GM21367 (cell line): ENCODE measurements around the gene GSPT1.
A peak's percentile ranks its signal among the peaks of the same experiment; 100 is the strongest.
"Not testable (repeated sequence)": the region's sequence is repeated elsewhere in the genome, so short reads cannot be mapped to it uniquely, and the experiment has no call there.

ENCODE experiments used
- ATAC-seq: cut with Tn5 transposase; IDR thresholded peaks from one replicate; pipeline ENCODE4 v1.9.1; 2021; ENCODE audit not compliant: unreplicated experiment

Gene GSPT1

GRCh38 chr16:11862489-11862888 is 53.3 kb downstream of the GSPT1 start:
- no peak for ATAC-seq

- ATAC-seq, result no peak
Measured at GRCh38 chr16:11857161-11857560, 58.6 kb downstream of the GSPT1 start.

GRCh38 chr16:11852092-11852809 is 63.5 kb downstream of the GSPT1 start:
- no peak for ATAC-seq

- ATAC-seq, result peak; percentile 58
Measured at GRCh38 chr16:11851294-11852091, 64.3 kb downstream of the GSPT1 start, which contains the start of gene RSL1D1. RSL1D1 (minus strand) TSS chr16:11851542; CDS start chr16:11851512, 30 bp downstream.

GRCh38 chr16:11848842-11849241 is 66.9 kb downstream of the GSPT1 start:
- no peak for ATAC-seq

GRCh38 chr16:11844499-11844898 is 71.3 kb downstream of the GSPT1 start:
- ATAC-seq, result no peak

- ATAC-seq, result no peak
Measured at GRCh38 chr16:11843861-11844260, 71.9 kb downstream of the GSPT1 start.

GRCh38 chr16:11843206-11843605 is 72.5 kb downstream of the GSPT1 start:
- no peak for ATAC-seq

- ATAC-seq, result no peak
Measured at GRCh38 chr16:11841026-11841425, 74.7 kb downstream of the GSPT1 start.

GRCh38 chr16:11836650-11837244 is 79.0 kb downstream of the GSPT1 start:
- no peak for ATAC-seq

- ATAC-seq, result no peak
Measured at GRCh38 chr16:11835891-11836649, 79.7 kb downstream of the GSPT1 start.

GRCh38 chr16:11835309-11835708 is 80.4 kb downstream of the GSPT1 start:
- no peak for ATAC-seq

GRCh38 chr16:11833951-11834695 is 81.6 kb downstream of the GSPT1 start:
- ATAC-seq, result no peak

- no peak for ATAC-seq
Measured at GRCh38 chr16:11828696-11829095, 87.1 kb downstream of the GSPT1 start.

GRCh38 chr16:11825520-11826165 is 90.1 kb downstream of the GSPT1 start:
- ATAC-seq, result not testable (repeated sequence)

GRCh38 chr16:11824362-11824761 is 91.4 kb downstream of the GSPT1 start:
- no peak for ATAC-seq

GRCh38 chr16:11823645-11824044 is 92.1 kb downstream of the GSPT1 start:
- not testable (repeated sequence) for ATAC-seq

GRCh38 chr16:11819798-11820197 is 96.0 kb downstream of the GSPT1 start:
- no peak for ATAC-seq

- not testable (repeated sequence) for ATAC-seq
Measured at GRCh38 chr16:11818970-11819369, 96.8 kb downstream of the GSPT1 start.
